ENCODE measurements around the gene CNGA3.
A peak's percentile ranks its signal among the peaks of the same experiment; 100 is the strongest.
"Not testable (repeated sequence)": the region's sequence is repeated elsewhere in the genome, so short reads cannot be mapped to it uniquely, and the experiment has no call there.

The CNGA3 gene

GRCh38 chr2:98405301-98405700 is 59.0 kb downstream of the CNGA3 start:
- no peak for DNase-seq

- no peak for DNase-seq
Observed at GRCh38 chr2:98408155-98408554, 61.9 kb downstream of the CNGA3 start.

GRCh38 chr2:98412751-98413458 is 66.6 kb downstream of the CNGA3 start:
- DNase-seq = peak; percentile 82

- DNase-seq = not testable (repeated sequence)
Observed at GRCh38 chr2:98414246-98414645, 68.0 kb downstream of the CNGA3 start.

- DNase-seq = not testable (repeated sequence)
Observed at GRCh38 chr2:98415719-98416248, 69.5 kb downstream of the CNGA3 start.

- DNase-seq = no peak
Observed at GRCh38 chr2:98416383-98417159, 70.3 kb downstream of the CNGA3 start.

- no peak for DNase-seq
Observed at GRCh38 chr2:98419544-98419943, 73.3 kb downstream of the CNGA3 start.

- DNase-seq = no peak
Observed at GRCh38 chr2:98419977-98420725, 73.9 kb downstream of the CNGA3 start.

- DNase-seq = no peak
Observed at GRCh38 chr2:98422449-98422848, 76.2 kb downstream of the CNGA3 start.

- DNase-seq = no peak
Observed at GRCh38 chr2:98426771-98427170, 80.5 kb downstream of the CNGA3 start.

GRCh38 chr2:98432145-98432544 is 85.9 kb downstream of the CNGA3 start:
- no peak for DNase-seq

GRCh38 chr2:98433363-98433964 is 87.2 kb downstream of the CNGA3 start:
- no peak for DNase-seq

- DNase-seq = no peak
Observed at GRCh38 chr2:98434492-98434891, 88.2 kb downstream of the CNGA3 start.

GRCh38 chr2:98435670-98436069 is 89.4 kb downstream of the CNGA3 start:
- not testable (repeated sequence) for DNase-seq

- DNase-seq = no peak
Observed at GRCh38 chr2:98436734-98437133, 90.5 kb downstream of the CNGA3 start.

GRCh38 chr2:98438190-98439133 is 92.2 kb downstream of the CNGA3 start:
- peak; percentile 86 for DNase-seq

- no peak for DNase-seq
Observed at GRCh38 chr2:98441706-98442450, 95.6 kb downstream of the CNGA3 start.

GRCh38 chr2:98442488-98442887 is 96.2 kb downstream of the CNGA3 start:
- DNase-seq = no peak

- peak; percentile 81 for DNase-seq
Observed at GRCh38 chr2:98444436-98445176, 98.3 kb downstream of the CNGA3 start, which contains the start of gene INPP4A. TSS of gene INPP4A (plus strand) at chr2:98444858. CDS start at chr2:98520049, 75,191 bp downstream.

GRCh38 chr2:98445177-98445682 is 99.0 kb downstream of the CNGA3 start:
- DNase-seq = no peak
